Prostate gland (tissue), 2 donors: ENCODE measurements around the gene ETV6.

Source experiments
- CTCF ChIP-seq, 4 experiments: fragments of 200-600 bp in 2 of 4; fragments of 450-650 bp in 2 of 4; sonication (generic) in 2 of 4; IDR thresholded peaks; 1 replicate in 3 of 4; 2 replicates in 1 of 4; pipeline ENCODE4 v1.5.1; 2016 to 2019; ENCODE audit warnings: antibody characterized with exemption in 4 of 4, mild to moderate bottlenecking in 2 of 4, moderate library complexity in 2 of 4
- POLR2A ChIP-seq: fragments of 450-650 bp; IDR thresholded peaks from one replicate; pipeline ENCODE4 v1.6.1; 2016; ENCODE audit warnings: antibody characterized with exemption, mild to moderate bottlenecking
- POLR2AphosphoS5 ChIP-seq: sonication (generic); formaldehyde crosslinking; IDR thresholded peaks from one replicate; pipeline ENCODE4 v1.6.1; 2017; ENCODE audit warnings: antibody characterized with exemption

- TF ChIP-seq CTCF (IDR thresholded peaks at IDR 0.05) (no peak), POLR2A (no peak), POLR2AphosphoS5 (no peak)
These were observed 150.0 kb downstream of the ETV6 start for GRCh38 chr12:11799502-11799873.
